H1 (cell line): ENCODE measurements around the gene CD300LG. TPM values are rescaled to one million over a fixed set of nuclear protein-coding genes. Genes with fewer than 3 reads are reported as not detected.

Source experiments
- CTCF ChIA-PET: fragments of 300-600 bp; sonication (Branson Sonifier 250); formaldehyde crosslinking; loops from one replicate; lab custom pipeline; 2021; ENCODE audit not compliant: partially characterized antibody; lab: Charles Lee
- POLR2A ChIA-PET: fragments of 300-600 bp; sonication (Branson Sonifier 250); formaldehyde crosslinking; loops from one replicate; lab custom pipeline; 2021; ENCODE audit warnings: inconsistent platforms; ENCODE audit not compliant: partially characterized antibody; lab: Charles Lee
- DNase-seq, 2 experiments: peaks; one replicate each; pipeline versions ENCODE4 v3.0.0 to v3.0.0-alpha.2; 2010 to 2022; ENCODE audit warnings: low spot score in 2 of 2, low read depth in 1 of 2, mixed read lengths in 1 of 2
- FAIRE-seq: peaks from 2 replicates; lab custom pipeline; 2011; peaks lifted over from hg19 to GRCh38; lab: Jason Lieb, UNC
- H2AFZ ChIP-seq: 2 replicates; pipeline ENCODE4 v1.8.1; 2012; ENCODE audit warnings: low read length, inconsistent platforms
- H2AK5ac ChIP-seq: 2 replicates; pipeline ENCODE4 v1.6.1; 2013; ENCODE audit warnings: low read depth, low read length
- H2BK120ac ChIP-seq: replicated peaks from 2 replicates; pipeline ENCODE3; 2013; ENCODE audit warnings: low read depth, low read length, inconsistent platforms
- H2BK12ac ChIP-seq: 2 replicates; pipeline ENCODE4 v1.6.1; 2013; ENCODE audit warnings: low read depth, low read length
- H2BK15ac ChIP-seq: 2 replicates; pipeline ENCODE4 v1.6.1; 2013; ENCODE audit warnings: low read length
- H2BK20ac ChIP-seq: 2 replicates; pipeline ENCODE4 v1.6.1; 2013; ENCODE audit warnings: low read length
- H2BK5ac ChIP-seq: 2 replicates; pipeline ENCODE4 v1.6.1; 2013; ENCODE audit warnings: low read depth, low read length
- H3K14ac ChIP-seq: 2 replicates; pipeline ENCODE4 v1.6.1; 2013; ENCODE audit warnings: inconsistent platforms; ENCODE audit not compliant: insufficient read length
- H3K18ac ChIP-seq: 2 replicates; pipeline ENCODE4 v1.6.1; 2013; ENCODE audit warnings: low read length; ENCODE audit errors: extremely low read depth
- H3K23ac ChIP-seq: 2 replicates; pipeline ENCODE4 v1.6.1; 2013; ENCODE audit warnings: inconsistent platforms; ENCODE audit not compliant: insufficient read length
- H3K23me2 ChIP-seq: 2 replicates; pipeline ENCODE4 v1.6.1; 2013; ENCODE audit warnings: low read depth, low read length
- H3K27ac ChIP-seq: 2 replicates; pipeline ENCODE4 v1.6.1; 2011; ENCODE audit warnings: low read depth, low read length, inconsistent platforms
- H3K27me3 ChIP-seq, 4 experiments: replicated peaks in 1 of 4; 1 replicate in 1 of 4; 2 replicates in 3 of 4; pipeline versions ENCODE4 v1.6.1 to v1.8.1; 2011 to 2013; ENCODE audit warnings: low read length in 3 of 4, mild to moderate bottlenecking in 3 of 4, inconsistent platforms in 2 of 4, mixed read lengths in 2 of 4, moderate library complexity in 1 of 4; ENCODE audit not compliant: control insufficient read depth in 3 of 4, insufficient read depth in 3 of 4; ENCODE audit errors: extremely low read depth in 1 of 4
- H3K36me3 ChIP-seq, 4 experiments: 2 replicates each; pipeline versions ENCODE4 v1.6.1 to v1.8.1; 2011 to 2013; ENCODE audit warnings: mild to moderate bottlenecking in 4 of 4, low read length in 3 of 4, moderate library complexity in 2 of 4, control low read depth in 1 of 4, inconsistent platforms in 1 of 4; ENCODE audit not compliant: insufficient read depth in 4 of 4, control insufficient read depth in 2 of 4
- H3K4ac ChIP-seq: replicated peaks from 2 replicates; pipeline ENCODE3; 2013; ENCODE audit warnings: low read length, low read depth, mixed read lengths, inconsistent platforms; ENCODE audit not compliant: insufficient read length
- H3K4me1 ChIP-seq, 4 experiments: replicated peaks in 1 of 4; 1 replicate in 1 of 4; 2 replicates in 3 of 4; pipeline versions ENCODE4 v1.6.1 to v1.8.1; 2011 to 2013; ENCODE audit warnings: low read length in 3 of 4, inconsistent platforms in 2 of 4, mixed read lengths in 1 of 4; ENCODE audit not compliant: insufficient read depth in 4 of 4, control insufficient read depth in 3 of 4
- H3K4me2 ChIP-seq, 2 experiments: 2 replicates each; pipeline versions ENCODE4 v1.6.1 to v1.8.1; 2011 to 2013; ENCODE audit warnings: low read depth in 2 of 2, low read length in 2 of 2, control low read depth in 1 of 2, inconsistent platforms in 1 of 2, mild to moderate bottlenecking in 1 of 2; ENCODE audit not compliant: insufficient read depth in 1 of 2
- H3K4me3 ChIP-seq, 4 experiments: fragments of 200-600, 300-600 bp in 1 of 4; sonication (generic), shearing (Covaris generic), sonication (Bioruptor Twin) in 1 of 4; 2 replicates each; pipeline versions ENCODE4 v1.5.1 to v1.8.1; 2011 to 2016; ENCODE audit warnings: low read length in 4 of 4, low read depth in 3 of 4, control low read depth in 2 of 4, inconsistent platforms in 2 of 4, mild to moderate bottlenecking in 2 of 4, mixed read lengths in 1 of 4, moderate library complexity in 1 of 4; ENCODE audit not compliant: insufficient read depth in 2 of 4; ENCODE audit errors: extremely low read depth in 1 of 4
- H3K56ac ChIP-seq: replicated peaks from 2 replicates; pipeline ENCODE3; 2013; ENCODE audit warnings: low read depth, mild to moderate bottlenecking, mixed read lengths, low read length, inconsistent platforms; ENCODE audit not compliant: insufficient read length
- H3K79me1 ChIP-seq: 2 replicates; pipeline ENCODE4 v1.6.1; 2013; ENCODE audit warnings: low read depth, low read length, control low read depth
- H3K79me2 ChIP-seq, 2 experiments: 2 replicates each; pipeline versions ENCODE4 v1.6.1 to v1.8.1; 2012 to 2013; ENCODE audit warnings: low read length in 2 of 2, mild to moderate bottlenecking in 2 of 2, inconsistent platforms in 1 of 2; ENCODE audit not compliant: insufficient read depth in 2 of 2, control insufficient read depth in 1 of 2
- H3K9ac ChIP-seq, 4 experiments: replicated peaks in 1 of 4; 1 replicate in 1 of 4; 2 replicates in 3 of 4; pipeline versions ENCODE4 v1.6.1 to v1.8.1; 2011 to 2013; ENCODE audit warnings: low read depth in 3 of 4, low read length in 3 of 4, control low read depth in 2 of 4, mild to moderate bottlenecking in 2 of 4, moderate library complexity in 2 of 4, inconsistent platforms in 1 of 4; ENCODE audit errors: extremely low read depth in 1 of 4
- H3K9me3 ChIP-seq, 2 experiments: 2 replicates each; pipeline versions ENCODE4 v1.6.1 to v1.8.1; 2012 to 2013; ENCODE audit warnings: mild to moderate bottlenecking in 2 of 2, moderate library complexity in 2 of 2, control low read depth in 1 of 2, inconsistent platforms in 1 of 2, low read depth in 1 of 2, low read length in 1 of 2, mixed read lengths in 1 of 2; ENCODE audit not compliant: insufficient read depth in 2 of 2
- H4K20me1 ChIP-seq, 2 experiments: replicated peaks in 1 of 2; 2 replicates each; pipeline versions ENCODE3 to v1.8.1; 2011 to 2013; ENCODE audit warnings: inconsistent platforms in 2 of 2, low read length in 2 of 2, mild to moderate bottlenecking in 1 of 2; ENCODE audit not compliant: insufficient read depth in 2 of 2, control insufficient read depth in 1 of 2
- H4K5ac ChIP-seq: 2 replicates; pipeline ENCODE4 v1.6.1; 2013; ENCODE audit warnings: low read length, low read depth, mixed read lengths, inconsistent platforms; ENCODE audit not compliant: insufficient read length
- H4K8ac ChIP-seq: 2 replicates; pipeline ENCODE4 v1.8.0; 2013; ENCODE audit warnings: mild to moderate bottlenecking, moderate library complexity, low read length, inconsistent platforms; ENCODE audit not compliant: insufficient read depth; ENCODE audit errors: extremely low read depth
- H4K91ac ChIP-seq: replicated peaks from 2 replicates; pipeline ENCODE3; 2013; ENCODE audit warnings: low read length, mixed read lengths, inconsistent platforms; ENCODE audit not compliant: insufficient read length
- BRCA1 ChIP-seq: IDR thresholded peaks from 2 replicates; pipeline ENCODE4 v1.6.1; 2012; ENCODE audit warnings: low read depth, low read length, improper control_type of control experiment
- SIRT6 ChIP-seq: IDR thresholded peaks from one replicate; pipeline ENCODE4 v1.7.1; 2012; ENCODE audit warnings: low read length, inconsistent platforms
- SP1 ChIP-seq: IDR thresholded peaks from 2 replicates; pipeline ENCODE4 v1.6.1; 2011; ENCODE audit warnings: low read depth, low read length
- polyA plus RNA-seq, 7 experiments: library from polyadenylated mRNA; depleted of rRNA in 3 of 7; stranded (reverse) in 5 of 7; unstranded in 2 of 7; fragments of >200 nt in 5 of 7; fragments of 200-250 nt in 2 of 7; gene quantifications; 1 replicate in 5 of 7; 2 replicates in 1 of 7; 4 replicates in 1 of 7; pipeline versions ENCODE4 v1.2.1 to v1.2.3, GENCODE V29; 2011 to 2013; ENCODE audit warnings: missing spikeins in 2 of 7, mixed read lengths in 2 of 7
- total RNA-seq: library from RNA; stranded (reverse); fragmentation: NEBNext Ultra II Directional; extraction: Animal tissue kit (Norgen Biotek cat#: 25700); gene quantifications from 2 replicates; pipeline ENCODE4 v1.2.1, GENCODE V29; 2021

Gene CD300LG
- total and polyA plus RNA-seq, 2 of the 8 experiments (the other 6 are each of a cell fraction or from before 2014, with no cell fraction given): 0.06 TPM; not detected in 1

DNA sequence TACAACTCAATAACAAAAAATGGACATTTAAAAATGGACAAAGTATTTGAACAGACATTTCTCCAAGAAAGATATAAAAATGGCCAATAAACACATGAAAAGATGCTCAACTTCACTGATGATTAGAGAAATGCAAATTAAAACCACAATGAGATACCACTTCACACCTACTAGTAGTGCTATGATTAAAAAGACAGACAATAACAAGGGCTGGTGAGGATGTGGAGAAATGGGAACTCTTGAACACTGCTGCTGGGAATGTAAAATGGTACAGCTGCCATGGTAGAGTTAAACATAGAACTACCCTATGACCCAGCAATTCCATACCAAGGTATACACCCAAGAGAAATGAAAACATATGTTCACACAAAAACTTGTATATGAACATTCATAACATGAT is 41.9 kb upstream of the CD300LG start:
- Histone ChIP-seq H4K20me1 (no peaks in the 10 kb centered on the region), H3K14ac (no peak overlapping the region), H3K18ac (no peak overlapping the region), H4K5ac (no peak overlapping the region), H3K23me2 (no peaks in the 10 kb centered on the region), H3K27ac (no peak overlapping the region), H3K9ac (no peak overlapping the region), H3K4me3 (no peak overlapping the region), H3K9me3 (no peaks in the 10 kb centered on the region), H3K27me3 (no peaks in the 10 kb centered on the region), H2BK120ac (no peak overlapping the region), H3K36me3 (no peaks in the 10 kb centered on the region), H3K4me1 (peaks cover 0 to 17% (median 7%) of the 10 kb centered on the region in 4 experiments; a peak in 5 of 7 replicates), H3K4me2 (no peak overlapping the region), H2BK5ac (no peak overlapping the region), H3K23ac (no peak overlapping the region), H2BK20ac (no peak overlapping the region), H3K56ac (no peak overlapping the region), H2AK5ac (no peak overlapping the region), H4K8ac (no peak overlapping the region), H3K79me1 (no peaks in the 10 kb centered on the region), H2BK15ac (no peak overlapping the region), H3K4ac (no peak overlapping the region), H4K91ac (no peak overlapping the region), H2BK12ac (no peak overlapping the region), H3K79me2 (no peaks in the 10 kb centered on the region), H2AFZ (no peak overlapping the region)
- no peak for DNase-seq
- CTCF ChIA-PET: interaction anchor here (0.6 to 1.0 kb wide), 4 partner anchors 41 to 1447 kb away, joined by 3 to 5 read pairs (median 4); no protein-coding TSS in a partner anchor
- FAIRE-seq: no peak
- POLR2A ChIA-PET: interaction anchor here (1.0 kb wide), 1 partner anchor 9 kb away, joined by 3 read pairs; no protein-coding TSS in a partner anchor
- TF ChIP-seq SP1 (no peak), SIRT6 (no peak), BRCA1 (no peak)
